GM04504 (cell line): ENCODE data around the gene AIRE.
"Not testable (repeated sequence)": the region's sequence is repeated elsewhere in the genome, so short reads cannot be mapped to it uniquely, and the experiment has no call there.

Experiments
- DNase-seq: peaks from one replicate; pipeline ENCODE4 v3.0.0-alpha.2; 2012; ENCODE audit warnings: low read depth

The AIRE gene

DNA sequence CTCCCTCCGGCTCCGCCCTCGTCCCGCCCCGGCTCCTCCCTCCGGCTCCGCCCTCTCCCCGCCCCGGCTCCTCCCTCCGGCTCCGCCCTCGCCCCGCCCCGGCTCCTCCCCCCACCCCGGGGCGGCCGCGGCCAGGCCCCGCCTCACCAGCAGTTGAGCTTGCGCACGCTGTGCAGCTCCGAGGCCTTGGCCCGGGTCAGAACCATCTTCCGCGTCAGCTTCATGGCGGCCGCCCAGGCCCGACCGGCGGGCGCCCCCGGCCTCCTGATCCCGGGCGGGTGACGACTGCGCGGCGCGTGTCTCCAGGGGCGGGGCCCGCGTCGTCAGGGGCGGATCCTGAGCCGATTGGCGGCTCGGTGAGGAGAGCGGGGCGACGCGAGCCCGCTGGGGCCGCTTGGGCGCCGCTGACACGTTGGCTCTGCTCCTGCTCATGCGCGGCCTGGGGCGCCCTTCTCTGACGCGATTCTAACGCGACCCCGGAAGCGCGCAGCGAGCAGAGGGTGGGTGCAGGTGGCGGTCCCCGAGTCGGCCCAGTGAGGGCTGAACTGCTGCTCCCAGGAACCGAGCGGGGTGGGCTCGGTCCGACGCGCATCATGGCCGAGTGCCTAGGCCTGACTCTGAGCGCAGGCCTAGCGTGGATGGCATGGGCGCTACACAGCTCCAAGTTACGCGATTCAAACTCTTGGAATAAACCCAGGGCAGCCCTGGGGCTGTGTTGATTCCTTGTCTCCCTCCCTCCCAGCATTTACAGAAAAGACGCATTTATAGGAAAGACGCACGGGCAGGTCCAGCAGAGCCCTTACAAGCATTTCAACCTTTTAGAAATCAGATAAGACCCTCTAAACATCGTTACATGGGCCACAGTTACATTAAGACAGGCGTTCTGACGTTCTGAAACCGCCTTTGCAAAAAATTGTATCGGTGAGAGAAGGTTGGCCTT, 53.6 kb downstream of the AIRE start, which contains the start of gene CFAP410:
CFAP410 (minus strand) TSS at position 420 of the 940 bp plus-strand sequence; CDS start at position 224, 196 bp downstream.
- peak; percentile 88 for DNase-seq

DNA sequence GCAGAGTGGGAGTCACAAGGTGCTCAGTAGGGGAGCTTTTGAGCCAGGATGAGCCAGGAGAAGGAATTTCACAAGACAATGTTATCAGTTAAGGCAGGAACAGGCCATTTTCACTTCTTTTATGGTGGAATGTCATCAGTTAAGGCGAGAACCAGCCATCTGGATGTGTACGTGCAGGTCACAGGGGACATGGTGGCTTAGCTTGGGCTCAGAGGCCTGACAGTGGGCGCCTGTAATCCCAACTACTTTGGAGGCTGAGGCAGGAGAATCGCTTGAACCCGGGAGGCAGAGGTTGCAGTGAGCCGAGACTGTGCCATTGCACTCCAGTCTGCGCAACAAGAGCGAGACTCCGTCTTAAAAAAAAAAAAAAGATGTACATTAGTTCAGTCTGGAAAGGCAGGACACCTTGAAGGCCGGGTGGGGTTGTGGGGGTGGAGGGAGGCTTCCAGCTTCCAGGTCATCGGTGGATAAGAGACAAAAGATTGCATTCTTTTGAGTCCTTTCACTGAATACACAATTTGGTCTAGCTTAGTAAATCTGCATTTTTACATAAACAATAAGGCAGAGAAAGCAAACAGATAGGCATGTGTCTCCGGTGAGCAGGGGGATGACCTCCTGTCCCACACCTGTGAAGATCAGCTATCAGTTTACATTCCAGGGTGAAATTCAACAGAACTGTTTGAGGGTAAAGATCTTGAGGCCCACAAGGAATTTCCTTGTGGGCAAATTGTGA, 56.2 kb downstream of the AIRE start:
- not testable (repeated sequence) for DNase-seq

DNA sequence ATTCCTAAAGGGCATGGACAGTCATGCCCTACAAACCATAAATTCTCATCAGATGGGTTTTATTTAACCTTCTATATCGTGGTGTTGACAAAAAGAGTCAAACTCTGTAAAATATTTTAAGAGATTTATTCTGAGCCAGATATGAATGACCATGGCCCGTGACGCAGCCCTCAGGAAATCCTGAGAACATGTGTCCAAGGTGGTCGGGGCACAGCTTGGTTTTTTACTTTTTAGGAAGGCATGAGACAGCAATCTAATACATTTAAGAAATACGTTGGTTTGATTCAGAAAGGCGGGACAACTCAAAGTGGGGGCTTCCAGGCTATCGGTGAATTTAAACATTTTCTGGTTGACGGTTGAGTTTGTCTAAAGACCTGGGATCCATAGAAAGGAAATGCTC, 57.3 kb downstream of the AIRE start:
- not testable (repeated sequence) for DNase-seq

DNA sequence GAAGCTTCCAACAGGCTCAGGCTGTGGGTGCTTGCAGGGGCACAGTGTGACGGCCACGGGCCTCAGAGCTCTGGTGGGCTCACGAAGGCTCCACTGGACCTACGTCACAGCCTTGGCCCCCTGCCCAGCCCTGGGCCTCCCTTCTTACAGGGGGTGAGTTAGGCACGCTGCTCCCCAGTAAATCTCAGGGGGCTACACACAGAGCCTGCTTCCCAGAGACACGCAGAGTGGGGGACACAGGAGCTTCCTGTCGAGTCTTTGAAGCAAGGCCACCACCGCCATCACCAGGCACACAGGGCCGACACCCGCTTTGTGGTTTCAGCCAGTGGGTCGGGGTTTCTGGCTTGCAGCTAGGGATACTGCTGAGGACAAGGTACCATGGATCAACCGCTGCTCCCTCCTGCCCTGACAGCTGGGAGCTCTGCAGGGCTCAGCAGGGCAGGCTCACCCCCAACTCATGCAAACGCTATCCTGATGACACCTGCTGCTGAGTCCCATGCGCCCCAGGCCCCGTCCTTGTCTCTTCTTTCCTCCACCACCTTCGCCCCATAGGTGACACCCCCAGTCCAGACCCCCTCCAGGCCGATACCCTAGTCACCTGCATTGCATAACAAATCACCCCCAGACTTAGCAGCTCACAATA, 59.0 kb downstream of the AIRE start:
- DNase-seq = no peak

DNA sequence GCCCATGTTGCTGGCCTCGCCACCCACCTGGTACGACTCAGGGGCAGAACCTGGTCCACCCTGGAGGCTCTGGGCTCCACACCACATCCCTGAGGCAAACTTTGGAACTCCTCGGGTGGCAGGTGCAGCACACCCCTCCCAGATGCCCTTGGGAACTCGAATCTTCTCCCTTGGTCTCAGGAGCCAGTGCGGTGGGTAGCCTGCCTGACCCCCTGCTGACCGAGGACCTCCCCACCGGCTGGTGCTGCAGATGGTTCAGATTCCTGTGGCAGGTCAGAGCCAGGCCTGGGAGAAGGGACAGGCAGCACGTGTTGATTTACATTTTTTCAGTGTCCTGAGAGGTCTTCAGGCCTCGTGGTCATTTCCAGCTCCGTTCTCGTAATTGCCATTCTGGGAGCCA, 59.8 kb downstream of the AIRE start:
- DNase-seq = no peak

DNA sequence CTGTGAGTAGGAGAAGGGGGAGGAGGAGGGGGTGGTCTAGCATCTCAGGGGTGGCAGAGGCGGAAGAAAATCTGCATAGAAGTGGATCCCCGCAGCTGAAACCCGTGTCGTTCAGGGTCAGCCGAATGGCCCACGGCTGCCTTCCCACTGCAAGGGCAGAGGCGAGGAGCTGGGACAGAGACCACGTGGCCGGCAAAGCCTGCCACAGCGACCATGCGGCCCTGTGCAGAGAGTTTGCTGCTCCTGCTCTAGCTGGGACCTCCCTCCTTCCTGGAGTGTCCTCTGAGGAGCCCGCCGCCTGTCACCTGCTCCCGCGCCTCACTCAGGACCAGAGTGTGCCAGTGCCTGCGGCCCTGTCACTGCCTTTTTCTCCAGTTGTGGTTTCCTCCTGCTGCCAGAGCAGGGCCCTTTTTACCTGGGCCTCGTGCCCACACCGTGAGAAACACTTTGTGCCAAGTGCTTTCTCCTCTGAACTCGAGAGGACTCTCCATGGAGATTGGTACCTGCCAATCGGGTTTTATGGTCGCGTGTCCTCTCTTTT, 62.3 kb downstream of the AIRE start:
- DNase-seq = no peak
